Lower leg skin (tissue), 3 donors: ENCODE results near the gene AKR1C8.
"Not testable (repeated sequence)": the region's sequence is repeated elsewhere in the genome, so short reads cannot be mapped to it uniquely, and the experiment has no call there.

ENCODE experiments used
- POLR2A ChIP-seq, 2 donors: fragments of 450-650 bp; IDR thresholded peaks; one replicate each; pipeline ENCODE4 v1.6.1; 2016 to 2017; ENCODE audit warnings: antibody characterized with exemption in 2 of 2, mild to moderate bottlenecking in 1 of 2, moderate library complexity in 1 of 2
- TF ChIP-seq, protein P1 (sequence below), 3 donors: fragments of 450-650 bp; IDR thresholded peaks; one replicate each; pipeline ENCODE4 v1.5.1; 2016; ENCODE audit warnings: antibody characterized with exemption in 3 of 3, mild to moderate bottlenecking in 3 of 3, moderate library complexity in 2 of 3

DNA sequence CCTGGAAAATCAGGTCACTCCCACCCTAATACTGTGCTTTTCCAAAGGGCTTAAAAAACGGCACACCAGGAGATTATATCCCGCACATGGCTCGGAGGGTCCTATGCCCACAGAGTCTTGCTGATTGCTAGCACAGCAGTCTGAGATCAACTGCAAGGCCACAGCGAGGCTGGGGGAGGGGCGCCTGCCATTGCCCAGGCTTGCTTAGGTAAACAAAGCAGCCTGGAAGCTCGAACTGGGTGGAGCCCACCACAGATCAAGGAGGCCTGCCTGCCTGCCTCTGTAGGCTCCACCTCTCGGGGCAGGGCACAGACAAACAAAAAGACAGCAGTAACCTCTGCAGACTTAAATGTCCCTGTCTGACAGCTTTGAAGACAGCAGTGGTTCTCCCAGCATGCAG, 38.0 kb upstream of the AKR1C8 start:
- TF ChIP-seq, protein P1, sequence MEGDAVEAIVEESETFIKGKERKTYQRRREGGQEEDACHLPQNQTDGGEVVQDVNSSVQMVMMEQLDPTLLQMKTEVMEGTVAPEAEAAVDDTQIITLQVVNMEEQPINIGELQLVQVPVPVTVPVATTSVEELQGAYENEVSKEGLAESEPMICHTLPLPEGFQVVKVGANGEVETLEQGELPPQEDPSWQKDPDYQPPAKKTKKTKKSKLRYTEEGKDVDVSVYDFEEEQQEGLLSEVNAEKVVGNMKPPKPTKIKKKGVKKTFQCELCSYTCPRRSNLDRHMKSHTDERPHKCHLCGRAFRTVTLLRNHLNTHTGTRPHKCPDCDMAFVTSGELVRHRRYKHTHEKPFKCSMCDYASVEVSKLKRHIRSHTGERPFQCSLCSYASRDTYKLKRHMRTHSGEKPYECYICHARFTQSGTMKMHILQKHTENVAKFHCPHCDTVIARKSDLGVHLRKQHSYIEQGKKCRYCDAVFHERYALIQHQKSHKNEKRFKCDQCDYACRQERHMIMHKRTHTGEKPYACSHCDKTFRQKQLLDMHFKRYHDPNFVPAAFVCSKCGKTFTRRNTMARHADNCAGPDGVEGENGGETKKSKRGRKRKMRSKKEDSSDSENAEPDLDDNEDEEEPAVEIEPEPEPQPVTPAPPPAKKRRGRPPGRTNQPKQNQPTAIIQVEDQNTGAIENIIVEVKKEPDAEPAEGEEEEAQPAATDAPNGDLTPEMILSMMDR (IDR thresholded peaks at IDR 0.05), result not testable (repeated sequence)
- TF ChIP-seq POLR2A (IDR thresholded peaks at IDR 0.05), result not testable (repeated sequence)
